ENCODE data around the gene PDS5B.
A peak's percentile ranks its signal among the peaks of the same experiment; 100 is the strongest.
"Not testable (repeated sequence)": the region's sequence is repeated elsewhere in the genome, so short reads cannot be mapped to it uniquely, and the experiment has no call there.

The PDS5B gene

GRCh38 chr13:32650705-32651311, 64.6 kb downstream of the PDS5B start:
- DNase-seq: peak; percentile 73 to 81 (median 77)

DNA sequence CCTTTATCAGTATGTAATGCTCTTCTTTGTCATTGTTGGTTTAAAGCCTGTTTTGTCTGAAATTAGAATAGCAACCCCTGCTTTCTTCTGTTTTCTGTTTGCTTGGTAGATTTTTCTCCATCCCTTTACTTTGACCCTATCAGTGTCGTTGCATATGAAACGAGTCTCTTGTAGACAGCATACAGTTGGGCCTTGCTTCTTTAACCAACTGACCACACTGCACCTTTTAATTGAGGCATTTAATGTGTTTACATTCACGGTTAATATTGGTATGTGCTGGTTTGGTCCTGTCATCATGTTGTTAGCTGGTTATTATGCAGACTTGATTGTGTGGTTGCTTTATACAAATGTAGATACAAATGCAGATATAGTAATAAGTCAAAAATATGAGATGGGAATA, 71.1 kb downstream of the PDS5B start:
- no peak for DNase-seq

- no peak for DNase-seq
Observed at GRCh38 chr13:32659736-32660135, 73.5 kb downstream of the PDS5B start.

DNA sequence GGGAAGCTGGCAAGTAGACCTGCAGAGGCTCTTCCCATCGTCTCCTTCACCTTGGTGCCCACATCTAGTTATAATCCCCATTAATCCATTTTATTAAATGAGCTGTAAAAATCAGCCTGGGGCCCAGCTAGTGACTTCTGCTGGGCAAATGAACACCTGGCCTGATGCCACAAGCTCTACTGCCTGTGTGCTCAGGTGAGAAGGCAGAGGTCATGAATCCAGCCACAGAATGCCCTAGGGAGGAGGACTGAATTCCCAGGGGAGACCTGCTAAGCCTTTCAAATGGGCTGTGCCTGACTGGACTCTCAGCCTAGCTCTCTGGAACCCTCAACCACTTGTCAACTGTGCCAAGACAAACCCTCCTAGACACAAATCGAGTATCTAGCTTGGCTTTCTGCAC, 74.0 kb downstream of the PDS5B start:
- DNase-seq: no peak

GRCh38 chr13:32661685-32662084, 75.4 kb downstream of the PDS5B start:
- DNase-seq: no peak

GRCh38 chr13:32663660-32664059, 77.4 kb downstream of the PDS5B start:
- DNase-seq: no peak

GRCh38 chr13:32666990-32667571, 80.8 kb downstream of the PDS5B start:
- no peak for DNase-seq

DNA sequence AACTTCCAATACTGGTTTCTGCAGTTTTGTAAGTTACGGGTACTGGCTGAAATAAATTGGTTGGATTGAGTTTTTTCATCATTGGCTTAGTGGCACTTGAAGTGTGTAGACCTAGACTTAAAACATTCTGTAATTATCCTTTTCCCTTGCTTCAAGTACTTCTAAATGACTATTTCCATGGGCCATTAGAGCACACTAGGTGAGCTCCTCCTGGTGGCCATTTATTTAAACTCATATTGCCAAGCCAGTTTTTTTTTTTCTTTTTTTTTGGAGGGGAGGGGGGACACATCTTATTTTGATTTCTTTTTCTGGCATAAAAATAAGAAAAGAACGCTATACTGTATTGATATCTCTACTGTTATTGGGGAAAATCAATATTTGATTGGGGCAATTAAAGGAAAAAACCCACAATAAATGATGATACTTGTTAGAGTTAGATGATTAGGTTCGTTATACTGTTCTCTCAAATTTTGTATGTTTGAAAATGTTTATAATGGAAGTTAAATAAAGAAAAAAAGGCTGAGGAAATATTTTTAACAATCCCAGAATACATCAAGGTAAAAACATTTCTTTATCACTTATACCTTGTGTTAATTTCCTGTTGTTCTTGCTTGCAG, 82.9 kb downstream of the PDS5B start:
- DNase-seq: peak; percentile 72 to 76 (median 73)

DNA sequence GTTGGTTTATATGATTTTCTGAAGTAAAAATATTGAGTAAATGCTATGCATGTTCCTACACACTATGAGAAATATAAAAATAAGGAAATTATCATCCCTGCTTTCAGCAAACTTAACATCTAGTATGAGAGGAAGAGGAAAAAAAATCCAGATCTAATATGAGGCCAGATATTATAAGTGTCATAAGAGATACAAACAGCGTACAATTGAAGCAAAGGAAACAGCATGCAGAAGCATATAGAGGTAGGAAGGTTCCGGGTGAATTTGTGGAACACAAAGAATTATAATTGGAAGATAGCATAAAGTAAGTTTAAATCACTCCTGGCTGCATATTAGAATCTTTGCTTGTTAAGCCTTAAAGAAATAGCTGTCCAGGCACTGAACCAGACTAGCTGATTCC, 88.3 kb downstream of the PDS5B start:
- DNase-seq: no peak

DNA sequence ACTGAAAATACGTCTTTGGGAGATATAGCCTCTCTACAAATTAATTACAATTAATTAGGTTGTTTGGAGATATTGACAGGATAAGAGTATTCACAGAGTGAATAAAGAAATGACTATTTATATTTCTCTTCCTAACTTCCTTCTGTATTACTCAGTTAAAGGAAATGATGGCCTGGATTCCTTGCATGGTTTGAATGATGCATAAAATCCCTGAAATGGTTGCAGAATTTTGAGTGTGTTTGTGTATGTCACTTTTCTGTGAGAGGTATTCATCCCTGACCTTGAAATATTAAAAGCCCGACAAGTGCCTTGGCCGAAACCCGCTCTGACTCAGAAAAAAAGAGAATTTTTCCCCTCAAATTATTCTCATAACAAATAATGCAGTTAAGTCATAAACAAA, 90.0 kb downstream of the PDS5B start:
- DNase-seq: no peak

GRCh38 chr13:32682130-32682529, 95.9 kb downstream of the PDS5B start:
- DNase-seq: peak in 1 of 3 donors; percentile 4

DNA sequence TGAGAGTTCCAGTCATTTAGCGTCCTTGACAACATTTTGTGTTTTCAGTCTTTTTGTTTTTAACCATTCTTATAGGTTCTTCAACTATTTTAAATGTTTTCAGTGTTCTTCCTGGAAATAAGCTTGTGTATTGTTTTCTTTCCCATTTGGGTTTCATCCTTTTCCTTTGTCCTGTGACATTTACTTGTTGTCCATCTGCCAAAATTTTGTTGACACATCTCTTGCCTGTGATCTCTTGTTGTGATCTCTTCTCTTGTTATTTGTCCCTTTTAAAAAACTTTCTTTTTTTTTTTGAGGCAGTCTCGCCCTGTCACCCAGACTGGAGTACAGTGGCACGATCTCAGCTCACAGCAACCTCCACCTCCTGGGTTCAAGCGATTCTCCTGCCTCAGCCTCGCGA, 96.5 kb downstream of the PDS5B start:
- DNase-seq: no peak

DNA sequence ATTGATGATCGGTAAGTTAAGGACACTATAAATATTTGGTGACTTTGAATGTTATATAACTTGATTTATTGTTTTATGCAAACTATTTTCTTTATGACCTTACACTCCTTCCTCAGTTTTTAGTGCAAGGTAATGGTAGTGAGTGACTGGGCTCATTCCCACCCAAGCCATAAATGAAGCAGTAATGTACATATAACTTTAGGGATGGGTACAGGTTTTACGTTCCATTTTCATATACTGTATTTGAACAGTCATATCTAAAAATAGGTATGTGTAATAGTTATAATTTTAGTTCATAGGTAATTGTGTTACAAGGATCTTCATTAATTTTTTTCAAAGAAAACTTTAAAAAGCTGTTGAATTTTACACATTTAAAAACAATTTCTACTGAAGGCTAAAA, 101.0 kb downstream of the PDS5B start:
- DNase-seq: no peak

- DNase-seq: no peak
Observed at GRCh38 chr13:32695602-32696250, 109.5 kb downstream of the PDS5B start.

DNA sequence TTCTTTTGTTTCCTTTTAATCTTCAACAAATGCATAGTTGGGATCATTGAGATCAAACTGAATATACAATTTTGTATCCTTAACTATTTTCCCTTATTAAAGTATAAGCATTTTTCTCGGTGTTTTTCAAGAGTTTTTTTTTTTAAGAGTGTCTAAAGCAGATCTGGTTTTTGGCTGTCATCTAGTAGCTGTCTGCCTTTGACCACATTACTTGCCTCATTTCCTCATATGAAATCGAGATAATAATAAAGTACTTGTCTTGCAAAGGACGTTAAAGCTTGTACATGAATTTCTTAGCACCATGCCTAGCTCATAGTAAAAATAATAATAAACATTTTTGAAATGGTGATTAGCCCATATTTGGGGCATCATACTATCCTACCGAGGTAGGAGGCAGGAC, 121.2 kb downstream of the PDS5B start:
- DNase-seq: no peak

- DNase-seq: no peak
Observed at GRCh38 chr13:32713397-32713796, 127.1 kb downstream of the PDS5B start.

DNA sequence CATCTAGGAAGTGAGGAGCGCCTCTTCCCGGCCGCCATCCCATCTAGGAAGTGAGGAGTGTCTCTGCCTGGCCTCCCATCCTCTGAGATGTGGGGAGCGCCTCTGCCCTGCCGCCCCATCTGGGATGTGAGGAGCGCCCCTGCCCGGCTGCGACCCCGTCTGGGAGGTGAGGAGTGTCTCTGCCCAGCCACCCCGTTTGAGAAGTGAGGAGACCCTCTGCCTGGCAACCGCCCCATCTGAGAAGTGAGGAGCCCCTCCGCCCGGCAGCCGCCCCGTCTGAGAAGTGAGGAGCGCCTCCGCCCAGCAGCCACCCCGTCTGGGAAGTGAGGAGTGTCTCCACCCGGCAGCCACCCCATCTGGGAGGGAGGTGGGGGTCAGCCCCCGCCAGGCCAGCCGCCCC, 129.9 kb downstream of the PDS5B start:
- DNase-seq: not testable (repeated sequence)

- DNase-seq: peak in 1 of 3 donors; percentile 6
Observed at GRCh38 chr13:32720026-32720425, 133.8 kb downstream of the PDS5B start.

GRCh38 chr13:32721131-32722034, 135.1 kb downstream of the PDS5B start:
- DNase-seq: not testable (repeated sequence)

DNA sequence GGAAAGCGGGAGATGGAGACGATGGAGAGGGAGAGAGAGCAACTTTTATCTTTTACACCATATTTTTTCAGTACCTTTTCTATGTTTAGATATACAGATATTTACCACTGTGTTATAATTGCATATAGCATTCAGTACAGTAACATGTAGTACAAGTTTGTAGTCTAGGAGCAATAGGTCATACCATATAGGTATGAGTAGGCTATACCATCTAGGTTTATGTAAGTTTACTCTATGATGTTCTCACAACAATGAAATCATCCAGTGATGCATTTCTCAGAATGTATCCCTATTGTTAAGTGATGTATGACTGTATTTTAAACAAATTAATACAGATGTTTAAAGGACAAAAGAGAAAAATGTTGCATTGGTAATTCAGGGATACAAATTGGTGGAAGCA, 136.1 kb downstream of the PDS5B start:
- no peak for DNase-seq

GRCh38 chr13:32723987-32724386, 137.7 kb downstream of the PDS5B start:
- no peak for DNase-seq

DNA sequence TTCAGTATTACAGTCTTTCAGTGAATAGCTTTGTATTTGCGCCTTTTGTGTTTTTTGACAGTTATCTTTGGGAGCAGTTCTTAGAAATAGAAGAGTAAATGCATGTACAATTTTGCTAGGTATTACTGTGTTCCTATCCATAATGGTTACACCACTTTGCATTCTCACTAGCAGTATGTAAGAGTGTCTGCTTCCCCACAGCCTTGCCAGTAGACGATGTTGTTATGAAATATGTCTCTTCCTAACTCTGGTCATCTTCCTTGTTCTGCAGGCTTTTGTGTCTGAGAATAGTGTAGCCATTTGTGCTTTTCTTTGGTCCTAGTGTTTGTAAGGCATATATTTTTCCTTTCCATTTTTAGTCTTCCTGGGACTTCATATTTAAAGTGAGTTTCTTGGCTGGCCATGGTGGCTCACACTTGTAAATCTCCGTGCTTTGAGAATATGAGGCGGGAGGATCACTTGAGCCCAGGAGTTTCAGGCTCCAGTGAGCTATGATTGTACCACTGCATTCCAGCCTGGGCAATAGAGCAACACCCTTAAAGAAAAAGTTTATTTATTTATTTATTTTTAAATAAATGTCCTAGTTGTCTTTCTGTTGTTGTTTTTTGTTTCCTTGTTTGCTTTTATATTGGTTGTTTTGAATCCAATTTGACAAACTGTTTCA, 140.3 kb downstream of the PDS5B start:
- DNase-seq: no peak
